ENCODE results near the gene MS4A10.

DNA sequence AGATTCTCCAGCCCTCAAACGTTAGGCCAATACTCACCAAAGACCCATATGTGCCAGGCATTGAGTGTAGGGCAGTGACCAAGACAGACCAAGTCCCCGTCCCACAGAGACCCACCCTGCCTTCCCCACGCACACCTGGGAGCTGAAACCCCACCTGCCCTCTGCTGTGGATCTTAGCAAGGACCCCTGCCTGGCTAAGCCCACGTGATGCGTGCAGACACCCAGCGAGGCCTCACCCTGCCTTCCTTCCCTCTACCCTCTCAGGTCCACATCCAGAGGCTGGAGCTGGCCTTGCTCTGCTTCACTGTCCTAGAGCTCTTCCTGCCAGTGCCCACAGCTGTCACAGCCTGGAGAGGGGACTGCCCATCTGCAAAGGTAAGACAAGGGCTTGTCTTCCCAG, 10.2 kb downstream of the MS4A10 start:
- TF ChIP-seq EP300 (conservative IDR thresholded peaks at IDR 0.05; ENCODE audit: poor library complexity, severe bottlenecking) (no peak), EZH2 (IDR thresholded peaks at IDR 0.05; ENCODE audit: borderline replicate concordance, insufficient read depth, low read length, poor library complexity, severe bottlenecking) (no peak), CTCF (IDR thresholded peaks at IDR 0.05; ENCODE audit: poor library complexity, severe bottlenecking) (no peak)

Measured in neural cell (in vitro differentiated cells).